K562 (cell line): ENCODE data around the gene PRKCSH. TPM values are rescaled to one million over a fixed set of nuclear protein-coding genes. Genes with fewer than 3 reads are reported as not detected.

Experiments used
- ATAC-seq: fragments of 200-7000 bp; cut with Tn5 transposase; 3 replicates; pipeline ENCODE4 v1.9.1; 2020; ENCODE audit warnings: moderate library complexity
- BruUV-seq: library from RNA; stranded (reverse); fragments of 400-500 nt; replicated peaks from 2 replicates; lab custom pipeline; 2021; lab: Mats Ljungman, UMichigan
- CTCF ChIA-PET: fragments of 300-600 bp; formaldehyde crosslinking; extraction: SDS; loops from one replicate; lab custom pipeline; 2021; ENCODE audit warnings: low intra/inter-chr PET ratio; lab: Yijun Ruan, JAX
- POLR2A ChIA-PET: fragments of 300-600, 350-650 bp; sonication (Branson Sonifier 250); formaldehyde crosslinking; extraction: SDS; loops from one replicate; lab custom pipeline; 2021; ENCODE audit warnings: antibody characterized with exemption, inconsistent platforms; lab: Yijun Ruan, JAX
- DNase-seq, 4 experiments: peaks; one replicate each; pipeline versions ENCODE4 v3.0.0 to v3.0.0-alpha.2; 2011 to 2018; ENCODE audit warnings: low spot score in 3 of 4, mixed read lengths in 3 of 4; ENCODE audit errors: extremely low read depth in 1 of 4
- FAIRE-seq: peaks from 2 replicates; lab custom pipeline; 2011; peaks lifted over from hg19 to GRCh38; lab: Jason Lieb, UNC
- H2AFZ ChIP-seq: 2 replicates; pipeline ENCODE4 v1.6.0; 2011; ENCODE audit warnings: low read depth, low read length, control low read depth, inconsistent platforms
- H3K27ac ChIP-seq: fragments of 200-600 bp; 3 replicates; pipeline ENCODE4 v1.8.0; 2011; ENCODE audit warnings: low read depth, mild to moderate bottlenecking, control low read depth, inconsistent platforms, low read length, moderate library complexity, mixed read lengths; ENCODE audit errors: extremely low read depth
- H3K27me3 ChIP-seq, 2 experiments: fragments of 300-600 bp in 1 of 2; 2 replicates in 1 of 2; 3 replicates in 1 of 2; pipeline versions ENCODE4 v1.6.0 to v1.8.0; 2011; ENCODE audit warnings: inconsistent platforms in 2 of 2, low read length in 2 of 2, mild to moderate bottlenecking in 1 of 2, mixed read lengths in 1 of 2, moderate library complexity in 1 of 2; ENCODE audit not compliant: control insufficient read depth in 2 of 2, insufficient read depth in 2 of 2
- H3K36me3 ChIP-seq: fragments of 300-600 bp; 3 replicates; pipeline ENCODE4 v1.8.0; 2011; ENCODE audit warnings: mild to moderate bottlenecking, low read length, inconsistent platforms; ENCODE audit not compliant: control insufficient read depth, insufficient read depth
- H3K4me1 ChIP-seq, 2 experiments: fragments of 200-600 bp in 1 of 2; replicated peaks in 1 of 2; 2 replicates in 1 of 2; 3 replicates in 1 of 2; pipeline versions ENCODE4 v1.5.1 to v1.8.0; 2011; ENCODE audit warnings: inconsistent platforms in 2 of 2, low read length in 2 of 2, mild to moderate bottlenecking in 1 of 2, mixed read lengths in 1 of 2, moderate library complexity in 1 of 2; ENCODE audit not compliant: control insufficient read depth in 2 of 2, insufficient read depth in 2 of 2
- H3K4me2 ChIP-seq: 2 replicates; pipeline ENCODE4 v1.6.1; 2011; ENCODE audit warnings: low read length, control low read depth, inconsistent platforms, mixed read lengths; ENCODE audit not compliant: insufficient read depth
- H3K4me3 ChIP-seq: fragments of 200-600 bp; sonication (generic), shearing (Covaris generic); 2 replicates; pipeline ENCODE4 v1.5.1; 2016; ENCODE audit warnings: control low read depth, inconsistent platforms
- H3K79me2 ChIP-seq: fragments of 200-600 bp; 3 replicates; pipeline ENCODE4 v1.8.0; 2011; ENCODE audit warnings: low read length, inconsistent platforms; ENCODE audit not compliant: control insufficient read depth, insufficient read depth
- H3K9ac ChIP-seq, 2 experiments: 2 replicates each; pipeline versions ENCODE4 v1.6.0 to v1.6.1; 2011; ENCODE audit warnings: low read depth in 2 of 2, low read length in 2 of 2, control low read depth in 1 of 2, inconsistent platforms in 1 of 2, mild to moderate bottlenecking in 1 of 2, mixed read lengths in 1 of 2; ENCODE audit not compliant: insufficient read depth in 1 of 2
- H3K9me1 ChIP-seq: one replicate; pipeline ENCODE4 v1.6.0; 2011; ENCODE audit warnings: inconsistent platforms, mild to moderate bottlenecking, low read length, moderate library complexity; ENCODE audit not compliant: control insufficient read depth, insufficient read depth
- H3K9me3 ChIP-seq: replicated peaks from 2 replicates; pipeline ENCODE4 v1.5.1; 2011; ENCODE audit warnings: low read depth, low read length, inconsistent platforms; ENCODE audit not compliant: control insufficient read depth, insufficient read depth
- H4K20me1 ChIP-seq: replicated peaks from 2 replicates; pipeline ENCODE4 v1.6.1; 2011; ENCODE audit warnings: low read length, inconsistent platforms, mixed read lengths; ENCODE audit not compliant: control insufficient read depth, insufficient read depth
- ARNT ChIP-seq, 2 experiments: fragments of 450-650 bp; IDR thresholded peaks; 2 replicates each; pipeline ENCODE4 v1.6.1; 2016; ENCODE audit warnings: mild to moderate bottlenecking in 1 of 2
- CBX1 ChIP-seq: sonication (generic); IDR thresholded peaks from 2 replicates; pipeline ENCODE4 v1.6.1; 2016; ENCODE audit warnings: antibody characterized with exemption, low read depth, mild to moderate bottlenecking
- CBX8 ChIP-seq: fragments of 200-600 bp; sonication (generic); IDR thresholded peaks from 2 replicates; pipeline ENCODE4 v1.6.1; 2012; ENCODE audit warnings: borderline replicate concordance, mixed run types, low read depth, mild to moderate bottlenecking, moderate library complexity, mixed read lengths, low read length, control low read depth, inconsistent platforms; ENCODE audit not compliant: poor library complexity, severe bottlenecking; ENCODE audit errors: extremely low read depth
- KLF1 ChIP-seq: fragments of 450-650 bp; IDR thresholded peaks from 2 replicates; pipeline ENCODE4 v1.6.1; 2016; ENCODE audit warnings: missing genetic modification characterization, missing compliant biosample characterization
- SMARCB1 ChIP-seq: IDR thresholded peaks from 2 replicates; pipeline ENCODE4 v1.6.1; 2011; ENCODE audit warnings: improper control_type of control experiment, low read depth; ENCODE audit not compliant: insufficient read length
- SNRNP70 ChIP-seq: fragments of 200-400 bp; formaldehyde crosslinking; optimal IDR thresholded peaks from 2 replicates; pipeline ENCODE3; 2017; ENCODE audit warnings: low read depth, low read length
- TAF1 ChIP-seq: IDR thresholded peaks from 2 replicates; pipeline ENCODE4 v1.6.1; 2011; ENCODE audit warnings: mild to moderate bottlenecking, low read length, moderate library complexity; ENCODE audit not compliant: insufficient read depth, control insufficient read depth, severe bottlenecking; ENCODE audit errors: extremely low read depth
- ZNF23 ChIP-seq: fragments of 250-450 bp; sonication (Bioruptor Pico); IDR thresholded peaks from 2 replicates; pipeline ENCODE4 v1.4.0; 2020; ENCODE audit warnings: mild to moderate bottlenecking
- ZNF277 ChIP-seq: fragments of 250-450 bp; sonication (Bioruptor Pico); IDR thresholded peaks from 2 replicates; pipeline ENCODE4 v1.8.0; 2022; ENCODE audit warnings: inconsistent platforms, mild to moderate bottlenecking, moderate library complexity, borderline replicate concordance
- ZNF398 ChIP-seq: fragments of 250-450 bp; sonication (Bioruptor Pico); IDR thresholded peaks from 2 replicates; pipeline ENCODE4 v1.8.0; 2021; ENCODE audit warnings: moderate library complexity, mild to moderate bottlenecking, inconsistent platforms
- ZSCAN29 ChIP-seq: fragments of 450-650 bp; IDR thresholded peaks from 2 replicates; pipeline ENCODE4 v1.6.1; 2017
- WGBS: fragments of 100-300 bp; shearing (Covaris generic); methylation state at CpG from one replicate; pipeline ENCODE4 v1.1.6; 2016; ENCODE audit warnings: low coverage, mixed read lengths; ENCODE audit not compliant: insufficient coverage; ENCODE audit errors: missing lambda C conversion rate; 5-methylcytosine and 5-hydroxymethylcytosine counted together
- in situ Hi-C: fragments of 300-500 bp; cut with MboI; formaldehyde crosslinking; loops from 4 replicates; pipeline ENCODE4 v1.15.0; 2018; ENCODE audit warnings: inconsistent platforms, mixed read lengths
- intact Hi-C: fragments of 100-400 bp; cut with micrococcal nuclease; formaldehyde crosslinking; loops from 2 replicates; pipeline ENCODE4 v1.14.2; 2022
- polyA plus RNA-seq, 8 experiments: library from polyadenylated mRNA; depleted of rRNA in 4 of 8; stranded (reverse) in 5 of 8; unstranded in 3 of 8; fragments of >200 nt; fragmentation: Nextera tagmentation in 2 of 8; fragmentation: Illumina TruSeq in 1 of 8; extraction: Ambion mirVana in 2 of 8; extraction: Trizol in 1 of 8; gene quantifications; 2 replicates each; pipeline versions ENCODE4 v1.2.1 to v1.2.3, GENCODE V29; 2011 to 2014; ENCODE audit warnings: inconsistent platforms in 1 of 8, missing spikeins in 1 of 8
- total RNA-seq, 7 experiments: library from RNA; depleted of rRNA in 6 of 7; stranded (reverse); fragments of >200 nt in 6 of 7; fragmentation: Illumina TruSeq in 2 of 7; extraction: Trizol in 2 of 7; gene quantifications; 2 replicates each; pipeline versions ENCODE4 v1.2.1 to v1.2.3, GENCODE V29; 2011 to 2021; ENCODE audit warnings: low replicate concordance in 1 of 7

The PRKCSH gene
- total and polyA plus RNA-seq, 9 of the 15 experiments (the other 6 are each of a cell fraction or from before 2014, with no cell fraction given), result 2.3 to 297 (median 48.1) TPM

GRCh38 chr19:11426656-11427055 lies 8.8 kb upstream of the PRKCSH start:
- H3K36me3 ChIP-seq, result no peaks in the 10 kb centered on the region
- no peaks in the 10 kb centered on the region; the same call in 1 of the 2 replicates for H3K9me3 ChIP-seq
- no peak overlapping the region for H3K4me3 ChIP-seq
- H2AFZ ChIP-seq, result 0 out of 2 replicates have a peak overlapping the region, but pooled peaks have one; percentile 14
- ChIA-PET CTCF (no interaction called here), POLR2A (interaction anchor here (0.6 kb wide), 2 partner anchors 101 to 171 kb away, joined by 3 to 5 read pairs; no protein-coding TSS in a partner anchor)
- intact Hi-C loops (no loop called here), in situ Hi-C loops (no loop called here)
- H3K27ac ChIP-seq, result no peak overlapping the region
- 66% methylated on average over 16 of the region's 19 CpGs for WGBS
- TF ChIP-seq TAF1 (no peak), ARNT (IDR thresholded peaks at IDR 0.05) (no peak), ZNF398 (CRISPR knock-in tag) (no peak), ZSCAN29 (no peak), ZNF23 (CRISPR knock-in tag) (no peak), CBX8 (no peak), CBX1 (no peak), SNRNP70 (no peak), SMARCB1 (no peak), ZNF277 (CRISPR knock-in tag) (no peak), KLF1 (tag) (no peak)
- FAIRE-seq, result no peak
- no peaks in the 10 kb centered on the region for H4K20me1 ChIP-seq
- BruUV-seq, result no TSS peak
- ATAC-seq, result no peak
- H3K79me2 ChIP-seq, result no peaks in the 10 kb centered on the region
- H3K9me1 ChIP-seq, result no peaks in the 10 kb centered on the region
- peak overlapping the region in 1 of 2 experiments; percentile 61; a peak in 2 of 4 replicates for H3K9ac ChIP-seq
- peak in 1 of 4 experiments; percentile 2 for DNase-seq
- no peaks in the 10 kb centered on the region for H3K27me3 ChIP-seq
- peaks cover 0 to 38% of the 10 kb centered on the region in 2 experiments; a peak in 3 of 5 replicates for H3K4me1 ChIP-seq
- H3K4me2 ChIP-seq, result no peak overlapping the region
